HG03045 (cell line): Measurements from ENCODE around the gene EDN2.
A peak's percentile ranks its signal among the peaks of the same experiment; 100 is the strongest.

Experiments
- ATAC-seq: cut with Tn5 transposase; IDR thresholded peaks from one replicate; pipeline ENCODE4 v1.9.1; 2021; ENCODE audit warnings: mild to moderate bottlenecking, moderate library complexity; ENCODE audit not compliant: unreplicated experiment

The EDN2 gene

DNA sequence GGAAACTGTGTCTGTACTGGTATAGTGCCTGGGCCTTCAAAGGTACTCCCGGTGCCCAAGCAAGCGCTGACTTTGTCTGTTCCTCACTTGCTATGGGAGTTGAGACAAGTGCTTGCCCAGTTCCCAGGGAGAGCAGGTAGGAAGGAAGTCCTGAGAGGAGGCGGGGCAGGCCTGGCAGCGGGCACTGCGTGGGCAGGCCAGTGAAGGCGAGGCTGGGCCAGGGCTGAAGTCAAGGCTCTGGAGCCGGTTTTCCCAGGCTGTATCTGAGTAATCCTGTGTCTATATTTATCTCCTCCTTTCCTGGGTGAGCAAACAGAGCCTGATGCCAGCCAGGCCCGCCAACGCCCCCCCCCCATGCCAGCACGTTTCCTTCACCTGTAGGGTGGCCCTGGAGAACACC, 15.9 kb upstream of the EDN2 start:
- ATAC-seq = no peak

DNA sequence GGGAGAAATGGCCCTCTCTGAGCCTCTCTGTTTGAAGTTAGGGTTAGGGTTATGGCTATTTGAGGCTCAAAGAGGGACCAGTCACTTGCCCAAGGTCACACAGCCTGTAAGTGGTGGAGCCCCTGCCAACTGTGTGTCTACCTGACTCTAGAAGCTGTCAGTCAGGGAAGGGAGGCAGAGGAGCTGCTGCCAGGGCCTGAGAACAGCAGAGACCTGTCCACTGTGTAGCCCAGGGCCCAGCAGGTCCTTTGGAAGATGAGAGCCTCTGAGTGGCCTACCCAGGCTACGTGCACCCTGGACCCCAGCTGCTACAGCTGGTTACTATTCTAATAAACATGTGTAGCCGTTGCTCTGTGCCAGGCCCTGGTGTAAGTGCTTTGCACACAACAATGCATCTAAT, 15.1 kb upstream of the EDN2 start:
- no peak for ATAC-seq

DNA sequence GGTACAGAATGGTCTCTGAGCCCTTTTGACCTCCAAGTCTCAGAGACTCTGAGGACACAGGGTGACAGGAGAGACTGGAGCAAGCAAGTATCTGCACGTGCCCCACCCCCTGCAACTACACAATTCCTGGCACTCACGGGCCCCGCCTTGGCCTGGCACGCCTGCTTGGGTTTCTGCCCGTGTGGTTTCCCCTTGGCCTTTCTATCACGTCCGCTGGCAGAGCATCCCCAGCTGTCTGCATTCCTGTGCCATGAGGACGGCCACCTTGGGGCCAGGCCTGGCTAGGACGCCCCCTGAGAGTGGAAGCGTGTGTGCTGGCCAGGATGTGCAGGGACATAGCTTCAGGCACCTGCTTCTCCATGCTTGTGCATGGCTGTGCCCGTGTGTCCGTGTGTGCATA, 14.3 kb upstream of the EDN2 start:
- no peak for ATAC-seq

DNA sequence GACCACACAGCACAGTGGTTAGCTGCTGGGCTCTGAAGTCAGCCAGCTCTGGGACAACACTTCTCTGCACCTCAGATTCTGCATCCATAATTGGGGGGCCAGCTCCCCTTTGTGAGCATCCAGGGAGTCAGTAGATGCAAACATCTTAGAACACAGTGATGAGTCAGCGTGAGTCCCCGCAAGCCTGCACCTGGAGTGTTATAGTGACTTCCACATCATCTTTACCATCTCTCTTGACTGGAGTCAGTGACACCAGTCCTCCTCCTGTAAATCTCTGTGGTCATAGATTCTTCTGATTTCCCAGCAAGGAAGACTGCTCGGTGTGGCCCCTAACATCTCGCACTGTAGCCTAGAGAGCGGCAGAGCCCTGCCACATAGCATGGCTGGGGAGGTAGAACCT, 13.9 kb upstream of the EDN2 start:
- ATAC-seq = no peak

DNA sequence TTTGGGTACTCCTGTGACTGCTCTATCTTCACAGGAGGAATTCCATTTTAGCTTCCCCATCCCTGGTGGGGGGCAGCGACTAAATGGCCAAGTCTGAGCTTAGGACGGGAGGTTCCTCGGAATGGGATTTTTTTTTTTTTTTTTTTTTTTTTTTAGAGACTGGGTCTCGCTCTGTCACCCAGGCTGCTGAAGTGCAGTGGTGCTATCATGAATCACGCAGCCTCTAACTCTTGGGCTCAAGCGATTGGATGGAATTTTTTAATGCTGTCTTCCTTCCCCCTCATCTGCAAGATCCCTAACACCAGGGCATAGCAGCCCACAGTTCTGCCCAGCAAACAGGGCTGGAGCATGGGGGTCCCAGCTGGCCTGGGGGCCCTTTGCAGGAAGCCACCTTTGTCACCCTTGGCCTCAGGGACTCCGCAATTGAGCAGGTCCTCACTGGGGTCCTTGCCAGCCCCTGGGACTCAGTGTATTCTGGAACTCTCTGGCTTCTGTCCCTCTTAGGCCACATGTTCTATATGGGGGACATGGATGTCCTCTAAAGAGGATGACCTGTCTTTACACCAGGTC, 13.1 kb upstream of the EDN2 start:
- no peak for ATAC-seq

- ATAC-seq = no peak
These were observed 12.6 kb upstream of the EDN2 start for GRCh38 chr1:41497056-41497440.

- no peak for ATAC-seq
These were observed 11.9 kb upstream of the EDN2 start for GRCh38 chr1:41496080-41497055.

DNA sequence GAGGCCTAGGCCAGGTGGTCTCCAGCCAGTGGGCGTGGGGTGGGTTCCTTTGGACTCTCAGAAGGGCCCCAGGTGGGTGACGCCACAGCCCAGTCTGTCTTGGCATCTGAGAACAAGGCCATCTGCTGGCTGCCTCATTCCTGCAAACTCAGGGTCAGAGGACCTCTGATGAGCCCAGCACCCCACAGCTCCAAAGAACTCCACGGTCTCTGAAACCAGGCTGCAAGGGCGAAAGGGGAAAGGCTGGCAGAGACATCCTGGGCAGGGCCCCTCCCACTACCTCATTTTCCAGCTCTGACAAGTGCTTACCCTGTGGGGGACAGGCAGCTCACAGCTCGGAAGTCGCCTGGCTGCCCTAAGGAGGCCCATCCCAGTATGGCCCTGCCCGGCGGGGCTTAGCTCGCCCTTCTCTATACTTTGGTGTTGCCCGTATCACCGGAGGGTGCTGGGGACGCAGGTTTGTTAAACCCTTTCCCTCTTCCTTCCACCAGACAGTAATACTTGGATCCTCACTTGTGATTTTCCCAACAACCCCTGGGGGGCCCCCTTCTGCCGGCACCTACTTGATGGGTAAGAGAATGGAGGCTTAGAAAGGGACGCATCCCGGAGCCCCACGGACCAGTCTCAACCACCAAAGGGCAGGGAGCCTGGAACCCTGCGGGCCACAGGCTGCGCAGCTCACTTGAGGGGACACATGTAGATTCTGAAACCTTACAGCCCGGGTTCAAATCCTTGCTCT, 10.9 kb upstream of the EDN2 start:
- ATAC-seq = no peak

DNA sequence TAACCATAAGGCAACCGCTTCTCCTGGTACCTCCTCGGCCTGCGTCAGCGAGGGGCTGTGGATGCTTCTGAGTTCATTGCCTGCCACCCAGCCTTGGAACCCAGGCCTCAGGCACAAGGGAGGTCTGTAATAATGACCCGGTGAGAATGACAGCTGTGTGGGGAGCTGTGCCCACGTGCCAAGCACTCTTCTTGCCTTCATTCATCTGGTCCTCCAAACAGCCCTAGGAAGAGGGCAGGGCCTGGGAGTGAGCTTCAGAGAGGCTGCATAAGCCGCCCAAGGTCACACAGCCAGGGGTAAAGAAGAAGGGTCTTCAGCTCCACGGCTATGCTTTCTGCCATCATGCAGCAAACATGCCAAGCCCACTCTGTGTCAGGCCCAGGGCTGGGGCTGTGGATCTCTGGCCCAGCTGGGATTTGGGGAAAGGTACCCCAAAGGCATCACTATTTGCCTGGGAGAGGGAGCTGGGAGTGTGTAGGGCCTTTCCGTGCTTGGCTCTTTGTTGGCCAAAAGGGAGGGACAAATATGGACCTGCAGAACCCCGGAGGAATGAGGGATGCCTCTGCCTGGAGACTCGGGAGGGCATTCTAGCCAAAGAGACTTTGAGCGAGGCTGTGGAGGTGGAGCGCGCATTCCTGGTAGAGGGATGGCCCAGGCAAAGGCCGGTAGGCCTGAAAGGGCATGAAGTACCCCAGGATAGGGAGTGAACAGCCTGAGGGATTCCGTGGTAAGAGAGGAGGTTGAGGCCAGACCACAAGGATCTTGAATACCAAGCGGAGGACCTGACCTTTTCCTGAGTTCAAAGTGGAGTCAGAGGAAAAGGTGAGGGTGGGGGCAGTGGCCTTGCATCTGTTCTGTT, 10.1 kb upstream of the EDN2 start:
- no peak for ATAC-seq

DNA sequence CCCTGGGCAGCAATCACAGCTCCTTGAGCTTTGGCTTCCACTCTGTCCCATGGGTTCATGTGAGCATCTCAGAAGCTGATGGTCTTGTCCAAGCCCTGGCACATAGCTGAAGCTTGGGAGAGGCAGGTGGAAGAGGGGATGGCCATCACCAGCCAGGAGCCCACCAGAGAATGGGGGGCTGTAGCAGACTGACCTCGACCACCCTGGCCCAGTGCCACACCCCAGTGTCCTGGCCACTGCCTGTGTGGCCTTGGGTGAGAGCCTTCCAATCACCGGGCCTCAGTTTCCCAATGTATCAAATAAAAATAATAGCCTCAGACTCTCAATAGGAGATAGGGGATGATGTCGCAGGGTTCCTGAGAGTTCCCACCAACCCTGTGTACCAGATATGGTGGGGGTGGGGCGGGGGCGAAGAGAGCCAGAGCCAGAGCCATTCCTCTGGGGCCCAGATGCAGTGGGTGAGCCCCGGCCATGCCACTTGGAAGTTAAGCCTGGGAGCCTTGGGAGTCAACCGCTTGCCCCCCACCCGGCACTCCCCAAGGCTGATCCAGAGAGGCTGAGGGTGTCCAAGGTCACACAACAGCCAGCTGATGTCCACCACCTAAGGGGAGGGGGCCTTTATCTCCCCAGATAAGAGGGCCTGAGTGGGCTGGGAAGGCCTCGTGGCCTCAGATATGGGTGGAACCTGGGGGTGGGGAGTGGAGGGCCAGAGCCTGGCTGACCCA, 9.3 kb upstream of the EDN2 start:
- ATAC-seq = no peak

- no peak for ATAC-seq
These were observed 8.6 kb upstream of the EDN2 start for GRCh38 chr1:41493117-41493536.

- no peak for ATAC-seq
These were observed 7.9 kb upstream of the EDN2 start for GRCh38 chr1:41492341-41492848.

DNA sequence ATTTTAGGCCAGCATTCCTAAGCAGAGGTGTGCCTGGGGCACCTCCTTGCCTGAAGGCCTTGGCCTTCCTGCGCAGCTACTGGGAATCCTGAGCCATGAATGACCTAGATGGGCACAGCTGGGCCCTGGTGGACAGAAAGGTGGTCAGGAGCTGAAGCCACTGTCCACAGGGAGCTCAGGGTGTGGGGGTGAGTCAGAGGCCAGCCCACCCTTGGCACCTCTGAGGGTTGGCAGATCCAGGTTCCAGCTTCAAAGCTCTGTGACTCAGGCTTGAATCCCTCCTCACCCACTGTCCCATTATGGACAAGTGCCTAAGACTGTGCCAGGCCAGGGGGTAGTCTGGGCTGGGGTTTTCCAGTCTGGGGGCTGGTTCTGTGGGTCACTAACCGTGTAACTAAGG, 6.4 kb upstream of the EDN2 start:
- no peak for ATAC-seq

DNA sequence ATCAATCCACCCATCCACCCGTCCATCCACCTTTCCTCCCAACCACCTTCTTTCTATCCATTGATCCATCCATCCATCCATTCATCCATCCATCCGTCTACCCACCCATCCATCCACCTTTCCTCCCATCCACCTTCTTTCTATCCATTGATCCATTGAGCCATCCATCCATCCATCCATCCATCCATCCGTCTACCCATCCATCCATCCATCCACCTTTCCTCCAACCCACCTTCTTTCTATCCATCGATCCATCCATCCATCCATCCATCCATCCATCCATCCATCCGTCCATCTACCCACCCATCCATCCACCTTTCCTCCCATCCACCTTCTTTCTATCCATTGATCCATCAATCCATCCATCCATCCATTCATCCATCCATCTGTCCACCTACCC, 5.1 kb upstream of the EDN2 start:
- no peak for ATAC-seq

GRCh38 chr1:41488040-41488951, 3.8 kb upstream of the EDN2 start:
- no peak for ATAC-seq

DNA sequence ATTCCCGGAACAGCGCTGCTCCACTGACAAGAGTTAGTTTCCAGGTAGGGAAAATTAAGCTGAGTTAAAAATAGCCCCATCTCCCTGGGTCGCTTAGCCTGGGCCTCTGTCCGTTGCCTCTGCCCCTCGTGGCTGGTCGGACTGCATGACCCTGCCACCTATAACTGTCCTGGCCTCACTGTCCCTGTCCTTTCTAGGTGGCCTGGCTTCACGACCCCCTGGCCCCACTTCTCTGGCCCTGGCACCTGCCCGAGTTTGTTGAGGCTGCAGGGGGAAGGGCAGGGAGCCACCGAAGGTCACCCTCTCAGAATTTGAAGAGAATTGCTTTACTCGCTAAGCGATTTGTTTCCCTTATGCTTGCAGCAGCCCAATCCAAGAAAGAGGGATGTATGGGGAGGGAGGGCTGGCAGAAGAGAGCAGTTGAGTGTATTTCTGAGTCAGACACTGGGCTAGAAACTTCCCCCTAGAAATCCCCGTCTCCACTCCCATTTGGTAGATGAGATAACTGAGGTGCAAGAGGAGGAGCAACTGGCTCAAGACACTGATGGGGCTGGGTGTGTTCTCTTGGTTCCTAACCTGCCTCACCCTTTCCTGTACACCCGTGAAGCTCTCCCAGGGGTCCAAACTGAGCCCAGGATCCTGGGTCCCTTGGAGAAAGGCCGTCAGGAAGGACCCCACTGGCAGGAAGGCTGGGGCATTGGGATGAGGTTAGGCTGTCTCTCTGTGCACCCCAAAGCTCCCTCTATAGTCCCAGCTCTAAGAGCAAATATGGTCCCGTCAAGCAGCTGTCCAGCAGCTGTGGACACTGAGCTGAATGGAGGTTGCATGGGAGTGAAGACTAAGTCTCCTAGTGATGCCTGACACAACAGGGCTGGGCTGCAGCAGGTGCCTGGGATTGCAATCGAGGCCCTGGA, 2.9 kb upstream of the EDN2 start:
- ATAC-seq = no peak

DNA sequence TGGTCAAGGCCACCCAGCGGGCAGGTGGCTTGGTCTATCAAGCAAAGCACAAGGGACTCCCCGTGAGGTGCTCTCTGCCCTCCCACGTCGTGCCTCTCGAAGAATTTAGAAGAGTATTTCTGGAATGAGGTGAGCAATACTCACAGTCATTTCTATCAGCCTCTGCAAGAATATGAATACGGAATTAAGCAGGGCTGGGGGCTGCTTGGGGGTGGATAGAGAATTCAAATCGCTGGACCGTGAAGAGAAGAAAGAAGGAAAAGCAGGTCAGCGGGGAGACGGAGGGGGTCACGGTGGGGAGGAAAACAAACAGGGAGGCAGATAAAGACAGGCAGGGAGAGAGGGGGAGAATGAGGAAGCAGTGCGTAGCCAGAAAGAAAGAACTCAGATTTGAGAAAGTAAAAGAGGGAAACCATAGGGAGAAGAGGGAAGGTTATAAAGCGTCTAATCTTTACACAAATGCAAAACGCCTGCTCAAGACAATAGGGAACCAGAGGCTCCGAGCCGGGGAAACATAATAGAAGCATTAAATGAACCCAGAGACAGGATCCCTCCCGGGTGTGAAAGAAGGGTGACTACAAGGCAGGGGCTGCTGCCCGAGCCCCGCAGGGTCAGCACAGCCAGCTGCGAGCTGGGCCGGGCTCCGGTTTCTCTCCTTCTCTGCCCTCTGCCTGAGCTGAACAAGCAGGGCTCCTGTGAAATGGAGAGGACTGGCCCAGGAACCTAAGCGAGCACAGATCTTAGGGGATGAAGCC, 2.1 kb upstream of the EDN2 start:
- peak; percentile 46 for ATAC-seq
